Neural cell (in vitro differentiated cells): Measurements from ENCODE around the gene SLC5A9. TPM values are rescaled to one million over a fixed set of nuclear protein-coding genes. Genes with fewer than 3 reads are reported as not detected.
"Not testable (repeated sequence)": the region's sequence is repeated elsewhere in the genome, so short reads cannot be mapped to it uniquely, and the experiment has no call there.

Experiments
- H2AFZ ChIP-seq: fragments of 200-600, 300-800 bp; sonication (generic), shearing (Covaris generic); 2 replicates; pipeline ENCODE4 v1.6.0; 2014; ENCODE audit warnings: low read depth, mild to moderate bottlenecking, antibody characterized with exemption, low read length, moderate library complexity
- H3F3A ChIP-seq: fragments of 200-600 bp; shearing (Covaris generic); 2 replicates; pipeline ENCODE4 v1.6.1; 2016; ENCODE audit warnings: mild to moderate bottlenecking, moderate library complexity, mixed read lengths, antibody characterized with exemption, low read length; ENCODE audit not compliant: insufficient read depth, poor library complexity, severe bottlenecking
- H3K27ac ChIP-seq: fragments of 200-600, 300-800 bp; sonication (generic), shearing (Covaris generic); 2 replicates; pipeline ENCODE4 v1.5.1; 2014; ENCODE audit warnings: mild to moderate bottlenecking, low read length, moderate library complexity
- H3K27me3 ChIP-seq: fragments of 300-800, 200-600 bp; sonication (generic), shearing (Covaris generic); 2 replicates; pipeline ENCODE4 v1.6.0; 2014; ENCODE audit warnings: mild to moderate bottlenecking, low read depth, low read length, moderate library complexity; ENCODE audit not compliant: insufficient read depth
- H3K36me3 ChIP-seq: fragments of 300-800, 200-600 bp; sonication (generic), shearing (Covaris generic); 2 replicates; pipeline ENCODE4 v1.5.1; 2014; ENCODE audit warnings: mild to moderate bottlenecking, antibody characterized with exemption, low read length, moderate library complexity; ENCODE audit not compliant: insufficient read depth
- H3K4me2 ChIP-seq: fragments of 300-800, 200-600 bp; sonication (generic), shearing (Covaris generic); 2 replicates; pipeline ENCODE4 v1.6.0; 2014; ENCODE audit warnings: mild to moderate bottlenecking, low read length
- H3K4me3 ChIP-seq: fragments of 300-800, 200-600 bp; sonication (generic), shearing (Covaris generic); 2 replicates; pipeline ENCODE4 v1.5.1; 2014; ENCODE audit warnings: mild to moderate bottlenecking, low read length, moderate library complexity
- H3K79me2 ChIP-seq: fragments of 200-600 bp; shearing (Covaris generic); replicated peaks from 2 replicates; pipeline ENCODE4 v1.6.0; 2014; ENCODE audit warnings: mild to moderate bottlenecking, low read length, moderate library complexity; ENCODE audit not compliant: insufficient read depth
- H3K9ac ChIP-seq: fragments of 300-800, 200-600 bp; sonication (generic), shearing (Covaris generic); 2 replicates; pipeline ENCODE4 v1.6.1; 2016; ENCODE audit warnings: mild to moderate bottlenecking, low read length, mixed read lengths
- H3K9me2 ChIP-seq: fragments of 200-600 bp; shearing (Covaris generic); 2 replicates; pipeline ENCODE4 v1.6.1; 2016; ENCODE audit warnings: mild to moderate bottlenecking, low read length, mixed read lengths; ENCODE audit not compliant: insufficient read depth
- H3K9me3 ChIP-seq: fragments of 200-600, 300-800 bp; sonication (generic), shearing (Covaris generic); 2 replicates; pipeline ENCODE4 v1.6.1; 2016; ENCODE audit warnings: mild to moderate bottlenecking, mixed run types, low read length, moderate library complexity, mixed read lengths
- H4K20me1 ChIP-seq: fragments of 200-600 bp; shearing (Covaris generic); 2 replicates; pipeline ENCODE4 v1.6.1; 2016; ENCODE audit warnings: mild to moderate bottlenecking, mixed run types; ENCODE audit not compliant: insufficient read depth
- EP300 ChIP-seq: fragments of 450-650 bp; conservative IDR thresholded peaks from 2 replicates; pipeline ENCODE4 v1.6.1; 2014; ENCODE audit warnings: antibody characterized with exemption, mild to moderate bottlenecking, moderate library complexity; ENCODE audit not compliant: poor library complexity, severe bottlenecking
- EZH2 ChIP-seq: fragments of 200-600, 300-800 bp; shearing (Covaris generic), sonication (generic); IDR thresholded peaks from 2 replicates; pipeline ENCODE4 v1.6.1; 2014; ENCODE audit warnings: antibody characterized with exemption, low read length, borderline replicate concordance, mild to moderate bottlenecking; ENCODE audit not compliant: insufficient read depth, poor library complexity, severe bottlenecking
- MXI1 ChIP-seq: fragments of 450-650 bp; conservative IDR thresholded peaks from 2 replicates; pipeline ENCODE4 v1.6.1; 2014; ENCODE audit warnings: antibody characterized with exemption, mild to moderate bottlenecking; ENCODE audit not compliant: poor library complexity, severe bottlenecking
- POLR2AphosphoS5 ChIP-seq: IDR thresholded peaks from 2 replicates; pipeline ENCODE4 v1.6.1; 2012
- RAD21 ChIP-seq: fragments of 450-650 bp; conservative IDR thresholded peaks from 2 replicates; pipeline ENCODE4 v1.6.1; 2014; ENCODE audit warnings: antibody characterized with exemption, mild to moderate bottlenecking, moderate library complexity
- SMC3 ChIP-seq: fragments of 450-650 bp; conservative IDR thresholded peaks from 2 replicates; pipeline ENCODE4 v1.6.1; 2014; ENCODE audit warnings: antibody characterized with exemption, mild to moderate bottlenecking, moderate library complexity; ENCODE audit not compliant: poor library complexity
- TAF1 ChIP-seq: IDR thresholded peaks from 2 replicates; pipeline ENCODE4 v1.6.1; 2012; ENCODE audit warnings: low read depth
- polyA plus RNA-seq: library from polyadenylated mRNA; depleted of rRNA; stranded (reverse); fragments of >200 nt; gene quantifications from 2 replicates; pipeline ENCODE4 v1.2.3, GENCODE V29; 2014
- TF ChIP-seq, protein P1 (sequence below): IDR thresholded peaks from 2 replicates; pipeline ENCODE4 v1.6.1; 2012; ENCODE audit warnings: borderline replicate concordance
- TF ChIP-seq, protein P2 (sequence below): fragments of 450-650 bp; IDR thresholded peaks from 2 replicates; pipeline ENCODE4 v1.5.1; 2014; ENCODE audit warnings: antibody characterized with exemption, mild to moderate bottlenecking, moderate library complexity; ENCODE audit not compliant: poor library complexity, severe bottlenecking

SLC5A9 gene
- polyA plus RNA-seq, 1 donor from 2014 or later: not detected

DNA sequence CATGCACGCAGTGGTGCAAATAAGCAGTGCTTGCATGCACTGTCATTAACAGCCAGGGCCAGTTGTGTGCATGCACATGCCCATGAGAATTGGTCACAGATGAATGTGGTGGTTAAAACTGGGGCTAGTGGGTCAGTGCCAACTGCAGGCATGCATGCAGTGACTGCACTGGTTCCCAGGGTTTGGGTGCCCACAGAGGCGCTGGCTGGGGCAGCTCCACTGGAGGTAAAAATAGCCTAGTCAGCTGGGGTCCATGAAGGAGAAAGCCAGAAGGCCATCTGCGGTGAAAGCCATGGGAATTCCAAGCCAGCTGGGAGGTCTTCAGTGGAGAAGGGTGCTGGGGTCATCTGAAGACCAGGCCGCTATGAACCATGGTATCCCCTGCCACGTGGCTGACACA is 70.2 kb downstream of the SLC5A9 start:
- Histone ChIP-seq H3K9me2 (no peaks in the 10 kb centered on the region), H3K9me3 (no peaks in the 10 kb centered on the region), H3K27ac (no peak overlapping the region), H3K27me3 (no peaks in the 10 kb centered on the region), H4K20me1 (no peaks in the 10 kb centered on the region), H3K36me3 (no peaks in the 10 kb centered on the region), H3K4me3 (no peak overlapping the region), H3F3A (no peaks in the 10 kb centered on the region), H3K9ac (no peak overlapping the region), H3K79me2 (no peaks in the 10 kb centered on the region), H3K4me2 (no peak overlapping the region), H2AFZ (no peak overlapping the region)
- TF ChIP-seq, protein P1, sequence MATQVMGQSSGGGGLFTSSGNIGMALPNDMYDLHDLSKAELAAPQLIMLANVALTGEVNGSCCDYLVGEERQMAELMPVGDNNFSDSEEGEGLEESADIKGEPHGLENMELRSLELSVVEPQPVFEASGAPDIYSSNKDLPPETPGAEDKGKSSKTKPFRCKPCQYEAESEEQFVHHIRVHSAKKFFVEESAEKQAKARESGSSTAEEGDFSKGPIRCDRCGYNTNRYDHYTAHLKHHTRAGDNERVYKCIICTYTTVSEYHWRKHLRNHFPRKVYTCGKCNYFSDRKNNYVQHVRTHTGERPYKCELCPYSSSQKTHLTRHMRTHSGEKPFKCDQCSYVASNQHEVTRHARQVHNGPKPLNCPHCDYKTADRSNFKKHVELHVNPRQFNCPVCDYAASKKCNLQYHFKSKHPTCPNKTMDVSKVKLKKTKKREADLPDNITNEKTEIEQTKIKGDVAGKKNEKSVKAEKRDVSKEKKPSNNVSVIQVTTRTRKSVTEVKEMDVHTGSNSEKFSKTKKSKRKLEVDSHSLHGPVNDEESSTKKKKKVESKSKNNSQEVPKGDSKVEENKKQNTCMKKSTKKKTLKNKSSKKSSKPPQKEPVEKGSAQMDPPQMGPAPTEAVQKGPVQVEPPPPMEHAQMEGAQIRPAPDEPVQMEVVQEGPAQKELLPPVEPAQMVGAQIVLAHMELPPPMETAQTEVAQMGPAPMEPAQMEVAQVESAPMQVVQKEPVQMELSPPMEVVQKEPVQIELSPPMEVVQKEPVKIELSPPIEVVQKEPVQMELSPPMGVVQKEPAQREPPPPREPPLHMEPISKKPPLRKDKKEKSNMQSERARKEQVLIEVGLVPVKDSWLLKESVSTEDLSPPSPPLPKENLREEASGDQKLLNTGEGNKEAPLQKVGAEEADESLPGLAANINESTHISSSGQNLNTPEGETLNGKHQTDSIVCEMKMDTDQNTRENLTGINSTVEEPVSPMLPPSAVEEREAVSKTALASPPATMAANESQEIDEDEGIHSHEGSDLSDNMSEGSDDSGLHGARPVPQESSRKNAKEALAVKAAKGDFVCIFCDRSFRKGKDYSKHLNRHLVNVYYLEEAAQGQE: no peak
- TF ChIP-seq, protein P2, sequence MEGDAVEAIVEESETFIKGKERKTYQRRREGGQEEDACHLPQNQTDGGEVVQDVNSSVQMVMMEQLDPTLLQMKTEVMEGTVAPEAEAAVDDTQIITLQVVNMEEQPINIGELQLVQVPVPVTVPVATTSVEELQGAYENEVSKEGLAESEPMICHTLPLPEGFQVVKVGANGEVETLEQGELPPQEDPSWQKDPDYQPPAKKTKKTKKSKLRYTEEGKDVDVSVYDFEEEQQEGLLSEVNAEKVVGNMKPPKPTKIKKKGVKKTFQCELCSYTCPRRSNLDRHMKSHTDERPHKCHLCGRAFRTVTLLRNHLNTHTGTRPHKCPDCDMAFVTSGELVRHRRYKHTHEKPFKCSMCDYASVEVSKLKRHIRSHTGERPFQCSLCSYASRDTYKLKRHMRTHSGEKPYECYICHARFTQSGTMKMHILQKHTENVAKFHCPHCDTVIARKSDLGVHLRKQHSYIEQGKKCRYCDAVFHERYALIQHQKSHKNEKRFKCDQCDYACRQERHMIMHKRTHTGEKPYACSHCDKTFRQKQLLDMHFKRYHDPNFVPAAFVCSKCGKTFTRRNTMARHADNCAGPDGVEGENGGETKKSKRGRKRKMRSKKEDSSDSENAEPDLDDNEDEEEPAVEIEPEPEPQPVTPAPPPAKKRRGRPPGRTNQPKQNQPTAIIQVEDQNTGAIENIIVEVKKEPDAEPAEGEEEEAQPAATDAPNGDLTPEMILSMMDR: no peak
- no peak for TF ChIP-seq EZH2
- no peak for TF ChIP-seq EP300
- no peak for TF ChIP-seq POLR2AphosphoS5

DNA sequence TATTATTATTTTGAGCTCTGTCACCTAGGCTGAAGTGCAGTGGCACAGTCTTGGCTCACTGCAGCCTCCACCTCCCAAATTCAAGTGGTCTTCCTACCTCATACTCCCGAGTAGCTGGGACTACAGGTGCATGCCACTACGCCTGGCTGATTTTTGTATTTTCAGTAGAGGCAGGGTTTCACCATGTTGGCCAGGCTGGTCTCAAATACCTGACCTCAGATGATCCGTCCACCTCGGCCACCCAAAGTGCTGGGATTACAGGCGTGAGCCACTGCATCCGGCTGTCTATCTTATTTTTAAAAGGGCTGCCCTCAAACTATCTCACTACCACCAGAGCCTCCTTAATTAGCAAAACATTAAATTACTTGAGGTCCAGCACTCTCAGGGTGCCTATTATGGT is 71.6 kb downstream of the SLC5A9 start:
- H3K27ac ChIP-seq, H3K27me3 ChIP-seq, H2AFZ ChIP-seq, H3K4me2 ChIP-seq, H3F3A ChIP-seq, H3K9ac ChIP-seq, H3K9me2 ChIP-seq, H3K4me3 ChIP-seq, H3K36me3 ChIP-seq, H3K9me3 ChIP-seq, H3K79me2 ChIP-seq, H4K20me1 ChIP-seq: not testable (repeated sequence)

DNA sequence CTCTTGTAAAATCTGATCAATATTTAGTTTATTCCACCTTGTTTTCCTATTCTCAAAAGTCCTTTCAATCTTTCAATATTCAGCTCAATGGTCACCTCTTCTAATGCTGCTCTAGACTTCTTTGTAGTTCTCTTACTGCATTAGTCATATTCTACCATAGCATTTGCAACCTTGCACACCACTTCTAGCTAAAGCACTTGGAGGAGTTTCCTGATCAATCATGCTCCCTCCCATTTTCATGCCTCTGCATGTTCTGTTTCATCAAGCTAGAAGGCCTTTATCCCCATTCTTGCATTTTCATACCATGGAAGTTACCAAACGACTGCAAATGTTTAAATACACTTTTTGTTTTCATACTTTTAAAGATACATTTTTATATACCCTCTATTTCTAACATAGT is 72.1 kb downstream of the SLC5A9 start:
- TF ChIP-seq RAD21 (no peak), TAF1 (no peak), MXI1 (no peak), SMC3 (no peak), EZH2 (no peak), POLR2AphosphoS5 (no peak), EP300 (no peak)
- TF ChIP-seq, protein P1: no peak
- TF ChIP-seq, protein P2: no peak
- Histone ChIP-seq H3K9me2 (no peaks in the 10 kb centered on the region), H4K20me1 (no peaks in the 10 kb centered on the region), H3K9me3 (no peaks in the 10 kb centered on the region), H3K36me3 (no peaks in the 10 kb centered on the region), H3K9ac (no peak overlapping the region), H3F3A (no peaks in the 10 kb centered on the region), H3K4me3 (no peak overlapping the region), H3K27me3 (no peaks in the 10 kb centered on the region), H2AFZ (no peak overlapping the region), H3K4me2 (no peak overlapping the region), H3K79me2 (no peaks in the 10 kb centered on the region), H3K27ac (no peak overlapping the region)
